ENCODE results near the gene PGLYRP2.

The PGLYRP2 gene

DNA sequence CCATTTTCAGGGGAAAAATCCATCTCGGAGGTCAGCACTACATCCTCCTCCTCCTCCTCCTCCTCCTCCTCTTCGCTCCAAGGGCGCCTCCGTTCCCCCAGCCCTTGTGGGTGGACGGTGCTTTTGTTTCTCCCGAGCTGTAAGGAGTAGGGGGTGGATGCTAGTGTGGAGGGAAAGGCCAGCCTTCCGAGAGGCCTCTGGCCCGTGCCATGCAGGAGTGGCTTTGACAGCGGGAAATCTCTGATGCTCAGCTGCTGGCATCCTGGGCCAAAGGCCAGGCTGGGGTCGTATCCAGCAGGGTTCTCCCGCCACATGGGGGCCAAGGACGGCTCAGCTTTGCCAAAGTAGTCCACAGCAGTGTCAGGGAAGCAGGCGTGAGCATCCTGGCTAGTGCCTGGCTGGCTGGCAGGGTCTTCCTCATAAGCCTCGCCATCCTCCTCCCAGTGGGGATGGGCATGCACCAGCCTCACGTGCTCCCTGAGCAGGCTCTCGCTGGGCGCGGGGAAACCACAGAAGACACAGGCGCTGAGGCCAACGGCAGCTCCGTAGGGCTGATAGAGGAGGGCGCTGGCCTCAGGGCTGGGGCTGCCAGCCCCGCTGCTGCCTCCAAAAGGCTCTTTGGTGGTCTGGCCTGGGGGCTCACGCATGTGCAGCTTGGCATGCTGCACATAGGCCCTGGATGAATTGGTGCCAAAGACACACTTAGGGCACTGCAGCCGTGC lies 40.1 kb downstream of the PGLYRP2 start:
- no peak for DNase-seq (ENCODE audit: low read depth)
- in situ Hi-C loops (cut with HindIII; ENCODE audit: low sequenced_read_pairs), result no loop called here
- TF ChIP-seq, protein P1, sequence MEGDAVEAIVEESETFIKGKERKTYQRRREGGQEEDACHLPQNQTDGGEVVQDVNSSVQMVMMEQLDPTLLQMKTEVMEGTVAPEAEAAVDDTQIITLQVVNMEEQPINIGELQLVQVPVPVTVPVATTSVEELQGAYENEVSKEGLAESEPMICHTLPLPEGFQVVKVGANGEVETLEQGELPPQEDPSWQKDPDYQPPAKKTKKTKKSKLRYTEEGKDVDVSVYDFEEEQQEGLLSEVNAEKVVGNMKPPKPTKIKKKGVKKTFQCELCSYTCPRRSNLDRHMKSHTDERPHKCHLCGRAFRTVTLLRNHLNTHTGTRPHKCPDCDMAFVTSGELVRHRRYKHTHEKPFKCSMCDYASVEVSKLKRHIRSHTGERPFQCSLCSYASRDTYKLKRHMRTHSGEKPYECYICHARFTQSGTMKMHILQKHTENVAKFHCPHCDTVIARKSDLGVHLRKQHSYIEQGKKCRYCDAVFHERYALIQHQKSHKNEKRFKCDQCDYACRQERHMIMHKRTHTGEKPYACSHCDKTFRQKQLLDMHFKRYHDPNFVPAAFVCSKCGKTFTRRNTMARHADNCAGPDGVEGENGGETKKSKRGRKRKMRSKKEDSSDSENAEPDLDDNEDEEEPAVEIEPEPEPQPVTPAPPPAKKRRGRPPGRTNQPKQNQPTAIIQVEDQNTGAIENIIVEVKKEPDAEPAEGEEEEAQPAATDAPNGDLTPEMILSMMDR (IDR thresholded peaks at IDR 0.05; ENCODE audit: low read depth, low read length, missing control alignments), result no peak
- H3K4me3 ChIP-seq (ENCODE audit: low read depth, low read length), result no peak overlapping the region

DNA sequence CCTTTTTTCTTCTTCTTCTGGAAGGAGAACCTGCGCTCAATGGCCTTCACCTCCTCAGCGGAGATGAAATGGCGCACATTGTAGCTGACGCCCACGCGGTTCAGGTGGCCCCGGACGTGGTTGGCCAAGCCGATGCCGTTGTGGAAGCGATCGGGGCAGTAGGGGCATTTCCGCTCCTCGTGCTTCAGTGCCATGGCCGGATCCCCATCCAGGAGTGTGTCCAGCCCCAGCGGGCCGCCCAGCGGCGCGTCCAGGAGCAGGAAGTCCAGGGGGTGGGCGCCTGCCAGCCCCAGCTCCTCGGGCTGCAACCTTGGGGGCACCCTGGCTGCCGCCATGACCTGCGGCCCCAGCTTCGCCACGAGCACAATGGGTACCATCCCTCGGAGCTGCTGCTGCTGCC lies 40.7 kb downstream of the PGLYRP2 start:
- in situ Hi-C loops (cut with HindIII; ENCODE audit: low sequenced_read_pairs), result no loop called here
- TF ChIP-seq, protein P1 (IDR thresholded peaks at IDR 0.05; ENCODE audit: low read depth, low read length, missing control alignments), result no peak
- H3K4me3 ChIP-seq (ENCODE audit: low read depth, low read length), result no peak overlapping the region
- DNase-seq (ENCODE audit: low read depth), result no peak

DNA sequence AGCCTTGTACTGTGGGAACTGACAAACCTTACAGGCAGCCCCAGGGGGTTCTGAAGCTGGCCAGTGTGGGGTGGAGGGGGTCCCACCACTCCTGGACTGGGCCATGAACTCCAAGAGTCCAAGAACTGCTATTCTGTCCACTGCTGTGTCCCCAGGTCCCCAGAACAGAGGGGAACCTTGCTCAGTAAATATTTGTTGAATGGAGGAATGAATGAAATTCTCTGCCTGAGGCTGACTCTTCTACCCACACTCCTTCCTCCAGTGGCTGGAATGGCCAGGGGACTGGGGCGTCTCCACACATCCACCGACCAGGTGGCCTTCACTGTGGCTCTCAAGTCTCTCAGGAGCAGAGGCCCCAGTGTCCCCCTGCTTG lies 41.2 kb downstream of the PGLYRP2 start:
- TF ChIP-seq, protein P1 (IDR thresholded peaks at IDR 0.05; ENCODE audit: low read depth, low read length, missing control alignments), result no peak
- DNase-seq (ENCODE audit: low read depth), result no peak
- in situ Hi-C loops (cut with HindIII; ENCODE audit: low sequenced_read_pairs), result no loop called here
- no peak overlapping the region for H3K4me3 ChIP-seq (ENCODE audit: low read depth, low read length)

DNA sequence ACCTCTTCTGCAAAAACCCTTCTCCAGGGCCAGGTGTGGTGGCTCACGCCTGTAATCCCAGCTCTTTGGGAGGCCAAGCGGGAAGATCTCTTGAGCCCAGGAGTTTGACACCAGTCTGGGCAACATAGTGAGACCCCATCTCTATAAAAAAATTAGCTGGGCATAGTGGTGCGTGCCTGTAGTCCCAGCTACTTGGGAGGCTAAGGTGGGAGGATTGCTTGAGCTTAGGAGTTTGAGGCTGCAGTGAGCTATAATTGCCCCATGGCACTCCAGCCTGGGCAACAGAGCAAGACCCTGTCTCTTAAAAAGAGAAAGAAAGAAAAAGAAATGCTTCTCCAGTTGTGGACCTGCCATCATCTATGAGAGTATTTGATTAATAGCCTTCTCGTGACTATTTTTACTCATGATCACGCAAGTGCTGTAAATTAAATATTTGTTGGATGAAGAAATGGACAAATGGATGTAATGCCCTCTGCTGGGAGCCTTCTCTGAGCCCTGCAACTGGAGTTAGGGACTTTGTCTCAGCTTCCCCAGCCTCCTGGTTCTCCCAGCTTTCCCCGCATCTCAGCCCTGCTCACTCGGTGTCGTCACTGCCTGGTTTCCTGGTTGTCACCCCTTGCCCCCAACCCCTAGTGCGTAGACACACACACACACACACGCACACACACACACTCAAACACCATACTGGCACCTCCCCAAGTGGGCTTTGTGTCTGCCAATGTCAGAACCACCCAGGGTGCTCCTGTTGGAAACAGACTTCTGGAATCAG lies 41.8 kb downstream of the PGLYRP2 start:
- TF ChIP-seq, protein P1 (IDR thresholded peaks at IDR 0.05; ENCODE audit: low read depth, low read length, missing control alignments), result peak; percentile 32
- in situ Hi-C loops (cut with HindIII; ENCODE audit: low sequenced_read_pairs), result no loop called here
- DNase-seq (ENCODE audit: low read depth), result no peak
- H3K4me3 ChIP-seq (ENCODE audit: low read depth, low read length), result no peak overlapping the region

DNA sequence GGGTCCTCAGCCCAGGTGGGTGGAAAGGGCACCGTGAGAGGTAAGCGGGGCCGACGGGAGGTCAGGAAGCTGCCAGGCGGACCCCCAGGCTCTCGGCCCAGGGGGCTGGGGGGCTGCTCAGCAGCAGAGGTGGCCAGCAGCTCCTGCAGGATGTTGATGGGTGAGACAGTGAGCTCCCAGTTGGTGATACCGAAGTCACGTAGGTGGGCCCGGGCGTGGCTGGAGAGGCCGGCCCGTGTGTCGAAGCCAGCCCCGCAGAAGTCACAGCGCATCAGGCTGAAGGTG lies 42.5 kb downstream of the PGLYRP2 start:
- TF ChIP-seq, protein P1 (IDR thresholded peaks at IDR 0.05; ENCODE audit: low read depth, low read length, missing control alignments), result no peak
- DNase-seq (ENCODE audit: low read depth), result no peak
- H3K4me3 ChIP-seq (ENCODE audit: low read depth, low read length), result no peak overlapping the region
- in situ Hi-C loops (cut with HindIII; ENCODE audit: low sequenced_read_pairs), result no loop called here

DNA sequence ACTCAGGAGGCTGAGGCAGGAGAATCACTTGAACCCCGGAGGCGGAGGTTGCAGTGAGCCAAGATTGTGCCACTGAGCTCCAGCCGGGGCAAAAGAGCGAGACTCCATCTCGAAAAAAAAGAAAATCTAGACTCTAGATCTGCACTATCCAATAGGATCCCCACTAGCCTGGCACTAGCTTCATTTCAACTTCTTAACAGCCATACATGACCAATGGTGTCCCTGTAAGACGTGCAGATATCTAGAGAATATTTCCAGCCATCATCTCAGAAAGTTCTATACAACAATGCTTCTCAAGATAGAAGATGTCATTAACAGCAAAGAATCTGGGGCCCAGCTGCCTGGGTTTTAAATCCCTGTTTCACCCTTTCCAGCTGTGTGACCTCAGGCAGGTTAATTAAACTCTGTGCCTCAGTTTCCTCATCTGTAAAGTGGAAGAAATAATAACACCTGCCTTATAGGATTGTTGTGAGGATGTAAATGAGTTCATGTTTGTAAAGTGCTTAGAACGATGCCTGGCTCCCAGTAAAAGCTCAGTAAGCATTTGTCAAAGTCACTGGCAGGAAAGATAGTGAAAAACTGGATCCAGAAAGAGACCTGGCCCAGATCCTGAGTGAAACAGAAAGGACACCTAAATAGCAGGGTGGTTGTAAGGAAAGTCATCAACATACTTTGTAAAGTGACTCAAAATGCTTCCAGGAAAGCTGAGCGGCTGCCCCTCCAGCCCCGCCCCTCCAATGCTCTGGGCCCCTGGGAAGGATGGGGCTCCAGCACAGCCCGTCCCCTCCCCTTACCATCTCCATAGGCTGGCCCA lies 43.1 kb downstream of the PGLYRP2 start:
- no peak for DNase-seq (ENCODE audit: low read depth)
- in situ Hi-C loops (cut with HindIII; ENCODE audit: low sequenced_read_pairs), result no loop called here
- TF ChIP-seq, protein P1 (IDR thresholded peaks at IDR 0.05; ENCODE audit: low read depth, low read length, missing control alignments), result no peak
- H3K4me3 ChIP-seq (ENCODE audit: low read depth, low read length), result no peak overlapping the region
